Keratinocyte (primary cell): Measurements from ENCODE around the gene SLC66A2. TPM values are rescaled to one million over a fixed set of nuclear protein-coding genes. Genes with fewer than 3 reads are reported as not detected.

ENCODE experiments used
- DNase-seq: peaks from one replicate; pipeline ENCODE4 v3.0.0-alpha.2; 2011; ENCODE audit warnings: low read depth, missing footprints, low spot score
- FAIRE-seq: peaks from 2 replicates; lab custom pipeline; 2011; peaks lifted over from hg19 to GRCh38; lab: Jason Lieb, UNC
- H2AFZ ChIP-seq: 2 replicates; pipeline ENCODE4 v1.6.0; 2012; ENCODE audit warnings: low read length, control low read depth, inconsistent platforms; ENCODE audit not compliant: control insufficient read depth
- H3K27ac ChIP-seq: 2 replicates; pipeline ENCODE4 v1.5.1; 2011; ENCODE audit warnings: low read length; ENCODE audit not compliant: control insufficient read depth, insufficient read depth
- H3K27me3 ChIP-seq: 3 replicates; pipeline ENCODE4 v1.6.0; 2011; ENCODE audit warnings: low read length; ENCODE audit not compliant: control insufficient read depth, insufficient read depth; ENCODE audit errors: extremely low read depth
- H3K36me3 ChIP-seq, 2 experiments: 2 replicates in 1 of 2; 3 replicates in 1 of 2; pipeline ENCODE4 v1.5.1; 2011; ENCODE audit warnings: low read length in 2 of 2, mild to moderate bottlenecking in 1 of 2; ENCODE audit not compliant: control insufficient read depth in 2 of 2, insufficient read depth in 2 of 2; ENCODE audit errors: extremely low read depth in 1 of 2
- H3K4me1 ChIP-seq: 3 replicates; pipeline ENCODE4 v1.5.1; 2011; ENCODE audit warnings: low read length; ENCODE audit not compliant: control insufficient read depth, insufficient read depth; ENCODE audit errors: extremely low read depth
- H3K4me2 ChIP-seq: 3 replicates; pipeline ENCODE4 v1.6.0; 2011; ENCODE audit warnings: low read depth, low read length; ENCODE audit not compliant: control insufficient read depth, insufficient read depth; ENCODE audit errors: extremely low read depth
- H3K4me3 ChIP-seq, 3 experiments: fragments of 200-600 bp in 1 of 3; sonication (generic) in 1 of 3; 2 replicates in 2 of 3; 3 replicates in 1 of 3; pipeline ENCODE4 v1.5.1; 2011 to 2016; ENCODE audit warnings: low read length in 3 of 3, mild to moderate bottlenecking in 3 of 3, control low read depth in 2 of 3, inconsistent platforms in 1 of 3, low read depth in 1 of 3, mixed read lengths in 1 of 3, mixed run types in 1 of 3, moderate library complexity in 1 of 3; ENCODE audit not compliant: control insufficient read depth in 2 of 3, insufficient read depth in 2 of 3; ENCODE audit errors: extremely low read depth in 1 of 3
- H3K79me2 ChIP-seq: 2 replicates; pipeline ENCODE4 v1.6.0; 2012; ENCODE audit warnings: low read length; ENCODE audit not compliant: control insufficient read depth, insufficient read depth
- H3K9ac ChIP-seq: 3 replicates; pipeline ENCODE4 v1.6.0; 2011; ENCODE audit warnings: low read length; ENCODE audit not compliant: control insufficient read depth, insufficient read depth; ENCODE audit errors: extremely low read depth
- H3K9me1 ChIP-seq: 3 replicates; pipeline ENCODE4 v1.6.0; 2011; ENCODE audit warnings: low read length; ENCODE audit not compliant: control insufficient read depth, insufficient read depth; ENCODE audit errors: extremely low read depth
- H3K9me3 ChIP-seq: 2 replicates; pipeline ENCODE4 v1.5.1; 2012; ENCODE audit warnings: low read depth, low read length; ENCODE audit not compliant: control insufficient read depth
- H4K20me1 ChIP-seq: 3 replicates; pipeline ENCODE4 v1.6.0; 2011; ENCODE audit warnings: low read length; ENCODE audit not compliant: control insufficient read depth, insufficient read depth; ENCODE audit errors: extremely low read depth
- EZH2 ChIP-seq: IDR thresholded peaks from one replicate; pipeline ENCODE4 v1.6.1; 2012; ENCODE audit warnings: inconsistent platforms, mild to moderate bottlenecking, low read length, moderate library complexity
- dilution Hi-C: fragments of 300-500 bp; cut with MboI; formaldehyde crosslinking; loops from one replicate; pipeline ENCODE4 v1.7.0; 2020; ENCODE audit warnings: low sequenced_read_pairs; ENCODE audit not compliant: extremely low pct_ligation_motif_present
- polyA plus RNA-seq, 5 experiments: library from polyadenylated mRNA; depleted of rRNA in 3 of 5; stranded (reverse) in 3 of 5; stranded (forward) in 1 of 5; unstranded in 1 of 5; fragments of >200 nt; gene quantifications; 1 replicate in 1 of 5; 2 replicates in 3 of 5; 3 replicates in 1 of 5; pipeline versions ENCODE4 v1.2.1 to v1.2.3, GENCODE V29; 2011 to 2012; ENCODE audit warnings: missing spikeins in 2 of 5, low read depth in 1 of 5, low replicate concordance in 1 of 5
- TF ChIP-seq, protein P1 (sequence below), 3 experiments: IDR thresholded peaks in 1 of 3; conservative IDR thresholded peaks in 1 of 3; optimal IDR thresholded peaks in 1 of 3; 2 replicates in 2 of 3; 3 replicates in 1 of 3; pipeline versions ENCODE3 to v1.5.1; 2011; ENCODE audit warnings: low read length in 3 of 3, mild to moderate bottlenecking in 3 of 3, moderate library complexity in 2 of 3, control low read depth in 1 of 3, inconsistent platforms in 1 of 3; ENCODE audit not compliant: insufficient read depth in 2 of 3; ENCODE audit errors: extremely low read depth in 1 of 3

Gene SLC66A2
- polyA plus RNA-seq, 1 donor (not counting 4 experiments of a cell fraction or from before 2014, with no cell fraction given) = 16.3 TPM

DNA sequence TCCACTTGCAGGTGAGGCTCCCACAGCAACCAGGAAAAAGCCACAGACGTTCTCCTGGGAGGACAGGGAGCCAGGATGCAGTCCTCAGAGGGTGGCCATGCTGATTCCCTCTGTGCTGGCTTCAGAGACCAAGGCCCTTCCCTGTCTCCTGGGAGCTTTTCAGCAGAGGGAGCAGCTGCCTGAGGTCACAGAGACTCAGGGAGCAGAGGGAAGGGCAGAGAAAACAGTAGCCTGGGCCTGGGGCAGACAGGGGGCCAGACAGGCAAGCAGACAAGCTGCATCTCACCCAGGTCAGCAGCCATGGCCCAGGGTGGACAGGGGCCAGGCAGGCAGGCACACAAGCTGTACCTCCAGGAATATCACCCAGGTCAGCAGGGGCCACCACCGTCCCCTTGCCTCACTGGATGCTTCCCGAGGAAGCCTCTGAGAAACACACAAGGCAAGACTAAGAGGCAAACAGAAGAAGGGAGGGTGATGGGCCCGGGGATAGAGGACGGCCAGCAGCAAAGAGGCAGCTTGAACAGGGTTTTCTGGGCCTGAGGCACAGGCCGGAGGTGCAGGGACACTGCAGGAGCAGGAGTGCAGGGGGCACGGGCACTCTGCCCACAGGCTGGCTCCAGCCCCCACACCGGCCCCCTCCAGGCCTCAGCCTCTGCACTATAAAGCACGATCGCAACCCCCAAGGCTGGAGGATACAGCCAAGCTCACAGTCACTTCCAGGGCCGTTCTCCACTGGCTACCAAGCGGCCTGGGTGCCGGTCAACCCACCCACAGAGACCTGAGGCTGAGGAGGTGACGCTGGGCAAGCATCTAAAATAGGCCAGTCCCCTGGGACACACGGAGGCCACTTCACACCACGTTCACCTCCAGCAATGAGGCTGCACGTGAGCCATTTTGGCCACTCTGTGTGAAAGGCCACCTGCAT, 6.1 kb downstream of the SLC66A2 start:
- Histone ChIP-seq H3K27me3 (no peaks in the 10 kb centered on the region), H2AFZ (no peak overlapping the region), H3K79me2 (peaks cover 83% of the 10 kb centered on the region), H3K4me3 (no peak overlapping the region), H3K9me3 (no peaks in the 10 kb centered on the region), H3K27ac (no peak overlapping the region), H3K9me1 (peaks cover 4% of the 10 kb centered on the region), H4K20me1 (peaks cover 8% of the 10 kb centered on the region), H3K4me1 (peaks cover 18% of the 10 kb centered on the region), H3K4me2 (no peak overlapping the region), H3K36me3 (peaks cover 30 to 34% of the 10 kb centered on the region in 2 experiments), H3K9ac (no peak overlapping the region)
- dilution Hi-C loops = no loop called here
- FAIRE-seq (no peak), DNase-seq (no peak)
- TF ChIP-seq, protein P1, sequence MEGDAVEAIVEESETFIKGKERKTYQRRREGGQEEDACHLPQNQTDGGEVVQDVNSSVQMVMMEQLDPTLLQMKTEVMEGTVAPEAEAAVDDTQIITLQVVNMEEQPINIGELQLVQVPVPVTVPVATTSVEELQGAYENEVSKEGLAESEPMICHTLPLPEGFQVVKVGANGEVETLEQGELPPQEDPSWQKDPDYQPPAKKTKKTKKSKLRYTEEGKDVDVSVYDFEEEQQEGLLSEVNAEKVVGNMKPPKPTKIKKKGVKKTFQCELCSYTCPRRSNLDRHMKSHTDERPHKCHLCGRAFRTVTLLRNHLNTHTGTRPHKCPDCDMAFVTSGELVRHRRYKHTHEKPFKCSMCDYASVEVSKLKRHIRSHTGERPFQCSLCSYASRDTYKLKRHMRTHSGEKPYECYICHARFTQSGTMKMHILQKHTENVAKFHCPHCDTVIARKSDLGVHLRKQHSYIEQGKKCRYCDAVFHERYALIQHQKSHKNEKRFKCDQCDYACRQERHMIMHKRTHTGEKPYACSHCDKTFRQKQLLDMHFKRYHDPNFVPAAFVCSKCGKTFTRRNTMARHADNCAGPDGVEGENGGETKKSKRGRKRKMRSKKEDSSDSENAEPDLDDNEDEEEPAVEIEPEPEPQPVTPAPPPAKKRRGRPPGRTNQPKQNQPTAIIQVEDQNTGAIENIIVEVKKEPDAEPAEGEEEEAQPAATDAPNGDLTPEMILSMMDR (optimal IDR thresholded peaks at IDR 0.05 in 1 of 3, IDR thresholded peaks at IDR 0.05 in 1 of 3, conservative IDR thresholded peaks at IDR 0.05 in 1 of 3; ENCODE audit: extremely low read depth in 1 of 3, insufficient read depth in 2 of 3, low read length in 3 of 3) = no peak
- TF ChIP-seq EZH2 = no peak

DNA sequence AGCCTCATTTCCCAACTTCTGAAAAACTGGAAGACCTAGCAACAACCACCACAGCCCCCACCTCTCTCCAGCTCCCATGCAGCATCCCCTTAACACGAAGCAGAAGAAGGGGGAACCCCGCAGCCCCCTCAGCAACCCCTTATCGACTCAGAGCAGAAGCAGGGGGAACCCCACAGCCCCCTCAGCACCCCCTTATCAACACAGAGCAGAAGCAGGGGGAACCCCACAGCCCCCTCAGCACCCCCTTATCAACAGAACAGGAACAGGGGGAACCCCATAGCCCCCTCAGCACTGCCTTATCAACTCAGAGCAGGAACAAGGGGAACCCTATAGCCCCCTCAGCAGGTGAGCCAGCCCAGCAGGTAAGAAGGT, 6.7 kb downstream of the SLC66A2 start:
- H3K36me3 ChIP-seq = peaks cover 30 to 34% of the 10 kb centered on the region in 2 experiments
- no peak overlapping the region for H2AFZ ChIP-seq
- peaks cover 4% of the 10 kb centered on the region for H3K9me1 ChIP-seq
- no peak for DNase-seq
- H3K4me2 ChIP-seq = no peak overlapping the region
- H3K27me3 ChIP-seq = no peaks in the 10 kb centered on the region
- peaks cover 13% of the 10 kb centered on the region for H3K4me1 ChIP-seq
- dilution Hi-C loops = no loop called here
- H3K27ac ChIP-seq = no peak overlapping the region
- H3K9ac ChIP-seq = no peak overlapping the region
- no peaks in the 10 kb centered on the region for H3K9me3 ChIP-seq
- peaks cover 8% of the 10 kb centered on the region for H4K20me1 ChIP-seq
- H3K79me2 ChIP-seq = peaks cover 82% of the 10 kb centered on the region
- no peak for FAIRE-seq
- H3K4me3 ChIP-seq = no peak overlapping the region
- no peak for TF ChIP-seq EZH2
- TF ChIP-seq, protein P1 (optimal IDR thresholded peaks at IDR 0.05 in 1 of 3, IDR thresholded peaks at IDR 0.05 in 1 of 3, conservative IDR thresholded peaks at IDR 0.05 in 1 of 3; ENCODE audit: extremely low read depth in 1 of 3, insufficient read depth in 2 of 3, low read length in 3 of 3) = no peak
